ENCODE data around the gene MEGF9. TPM values are rescaled to one million over a fixed set of nuclear protein-coding genes. Genes with fewer than 3 reads are reported as not detected.

Gene MEGF9
- total and polyA plus RNA-seq, 2 of the 13 experiments (the other 11 are each of a cell fraction or from before 2014, with no cell fraction given) = 3.1 to 3.3 TPM

GRCh38 chr9:120714846-120715388, 647 bp upstream of the MEGF9 start (continued):
- TF ChIP-seq SNRNP70 (IDR thresholded peaks at IDR 0.05; ENCODE audit: low read depth, low read length) = no peak
- no peak; the same call in 1 of the 2 replicates for TF ChIP-seq ZNF737 (CRISPR knock-in tag; IDR thresholded peaks at IDR 0.05; ENCODE audit: borderline replicate concordance)
- TF ChIP-seq ZNF781 (CRISPR knock-in tag; IDR thresholded peaks at IDR 0.05; ENCODE audit: borderline replicate concordance, not compliant biosample characterization) = no peak

- in situ Hi-C loops (cut with HindIII; ENCODE audit: extremely low pct_ligation_motif_present, low pct_unique_long_range_greater_than_20kb) = loop anchor here (5.0 kb wide), 1 partner anchor 76 kb away; no protein-coding TSS in a partner anchor
- Histone ChIP-seq H3K4me3 (replicated peaks in 1 of 3; ENCODE audit: insufficient read depth in 1 of 3, low read depth in 2 of 3, low read length in 3 of 3) (peak overlapping the region; percentile 79 to 89 (median 85)), H3K27ac (ENCODE audit: extremely low read length, insufficient read depth, low read length) (no peak overlapping the region), H3K9ac (ENCODE audit: insufficient read depth, low read depth, low read length) (peak overlapping the region; percentile 72), H3K4me1 (ENCODE audit: insufficient read depth, low read length) (peaks cover 72% of the 10 kb centered on the region), H3K36me3 (replicated peaks in 1 of 2; ENCODE audit: control insufficient read depth in 1 of 2, insufficient read depth in 2 of 2, low read length in 2 of 2) (no peaks in the 10 kb centered on the region), H3K4me2 (ENCODE audit: low read depth, low read length) (peak overlapping the region; percentile 95), H4K20me1 (ENCODE audit: insufficient read depth, low read length) (no peaks in the 10 kb centered on the region), H3K79me2 (ENCODE audit: insufficient read depth, low read length) (peaks cover 34% of the 10 kb centered on the region), H3K27me3 (ENCODE audit: control insufficient read depth in 1 of 2, insufficient read depth in 2 of 2, low read length in 2 of 2) (no peaks in the 10 kb centered on the region), H2AFZ (ENCODE audit: low read length) (no peak overlapping the region), H3K9me3 (ENCODE audit: low read length) (no peaks in the 10 kb centered on the region)
- no TSS peak for BruUV-seq (replicated peaks)
- intact Hi-C loops (cut with micrococcal nuclease; ENCODE audit: unreplicated experiment) = loop anchor here (2.0 kb wide), 1 partner anchor 17 kb away; no protein-coding TSS in a partner anchor
- DNase-seq (ENCODE audit: low spot score) (no peak), ATAC-seq (no peak), FAIRE-seq (no peak)
- WGBS (ENCODE audit: low lambda C conversion rate) = under 1% methylated on average over 46 of the region's 50 CpGs
- POLR2A ChIA-PET = interaction anchor here (1.4 to 4.3 kb wide), 2 partner anchors 17 to 80 kb away, joined by 5 to 37 read pairs; partner anchors contain the start of gene FBXW2
- CTCF ChIA-PET (ENCODE audit: low intra/inter-chr PET ratio, low total read pairs) = no interaction called here
- TF ChIP-seq GTF3A (CRISPR knock-in tag; conservative IDR thresholded peaks at IDR 0.05) (no peak), ZNF124 (CRISPR knock-in tag; IDR thresholded peaks at IDR 0.05) (no peak), ESRRA (CRISPR knock-in tag; IDR thresholded peaks at IDR 0.05; ENCODE audit: low read depth) (0 out of 2 replicates have a peak, but pooled peaks have one; percentile 15), TAF1 (CRISPR knock-in tag; IDR thresholded peaks at IDR 0.05) (no peak), ZSCAN22 (CRISPR knock-in tag; IDR thresholded peaks at IDR 0.05) (0 out of 2 replicates have a peak, but pooled peaks have one; percentile 47), ZBTB7A (CRISPR knock-in tag; IDR thresholded peaks at IDR 0.05) (0 out of 2 replicates have a peak, but pooled peaks have one; percentile 14), FOXP1 (IDR thresholded peaks at IDR 0.05) (no peak), FOXP1 (CRISPR knock-in tag; IDR thresholded peaks at IDR 0.05) (0 out of 2 replicates have a peak, but pooled peaks have one; percentile 35), ZNF263 (CRISPR knock-in tag; IDR thresholded peaks at IDR 0.05) (0 out of 2 replicates have a peak, but pooled peaks have one; percentile 13), SNAPC4 (CRISPR knock-in tag; IDR thresholded peaks at IDR 0.05) (peak; percentile 41; the same call in 1 of the 2 replicates), ZNF777 (CRISPR knock-in tag; IDR thresholded peaks at IDR 0.05) (peak; percentile 1; the same call in 1 of the 2 replicates), ZBTB7B (CRISPR knock-in tag; IDR thresholded peaks at IDR 0.05) (peak; percentile 65; the same call in 1 of the 2 replicates)
Measured at GRCh38 chr9:120713257-120714087, 798 bp downstream of the MEGF9 start.
